GM10266 (cell line): ENCODE measurements around the gene MYH11.

ENCODE experiments used
- DNase-seq: peaks from one replicate; pipeline ENCODE4 v3.0.0; 2012; ENCODE audit errors: extremely low spot score
- CTCF ChIP-seq: IDR thresholded peaks from 2 replicates; pipeline ENCODE4 v1.5.1; 2012; ENCODE audit warnings: mild to moderate bottlenecking, low read depth; ENCODE audit not compliant: control insufficient read depth, insufficient read depth; ENCODE audit errors: missing control alignments

Gene MYH11

GRCh38 chr16:15856901-15857698, at the start of gene MYH11:
Gene MYH11 (minus strand): TSS chr16:15857028. CDS start chr16:15838252, 18,776 bp downstream.
- no peak for DNase-seq
- TF ChIP-seq CTCF = no peak

DNA sequence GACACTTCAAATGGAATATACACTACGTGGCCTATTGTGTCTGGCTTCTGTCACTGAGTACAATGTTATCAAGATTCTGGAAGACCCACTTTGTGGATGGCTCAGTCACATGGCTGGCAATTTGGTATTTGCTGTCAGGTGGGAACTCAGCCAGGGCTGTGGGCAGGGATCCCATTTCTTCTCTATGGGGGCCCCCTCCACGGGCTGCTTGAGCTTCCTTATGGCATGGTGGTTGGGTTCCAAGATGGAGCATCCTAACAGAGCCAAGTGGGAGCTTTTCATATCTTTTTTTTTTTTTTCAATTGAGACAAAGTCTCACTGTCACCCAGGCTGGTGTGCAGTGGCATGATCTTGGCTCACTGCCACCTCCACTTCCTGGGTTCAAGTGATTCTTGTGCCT, 49.6 kb upstream of the MYH11 start:
- TF ChIP-seq CTCF = no peak
- no peak for DNase-seq

GRCh38 chr16:15903960-15904359, 47.1 kb upstream of the MYH11 start:
- no peak for TF ChIP-seq CTCF

GRCh38 chr16:15900901-15901500, 44.2 kb upstream of the MYH11 start:
- DNase-seq = no peak
- no peak for TF ChIP-seq CTCF

More at GRCh38 chr16:15903960-15904359, 47.1 kb upstream of the MYH11 start:
- no peak for DNase-seq

- no peak for TF ChIP-seq CTCF
- no peak for DNase-seq
Observed at GRCh38 chr16:15900357-15900756, 43.5 kb upstream of the MYH11 start.

GRCh38 chr16:15899538-15900100, 42.8 kb upstream of the MYH11 start:
- DNase-seq = peak; percentile 37
- no peak for TF ChIP-seq CTCF

DNA sequence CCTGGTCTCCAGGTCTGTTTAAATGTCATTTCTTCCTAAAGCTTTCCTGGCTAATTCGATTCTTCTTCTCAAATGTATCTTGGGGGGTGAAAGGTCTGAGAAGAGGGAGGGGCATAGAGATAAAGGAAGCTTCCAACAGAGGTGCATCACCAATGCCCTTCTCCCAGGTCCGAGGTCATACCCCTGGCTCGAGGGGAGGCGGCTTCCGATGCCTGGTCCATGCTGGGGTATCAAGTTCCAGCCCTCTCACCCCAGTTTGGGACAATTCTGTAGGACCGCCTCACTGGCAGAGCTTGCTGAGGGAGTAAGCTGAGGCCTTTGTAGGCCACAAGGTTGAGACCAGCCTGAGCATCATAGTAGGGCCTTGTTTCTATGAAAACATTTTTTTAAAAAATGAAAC, 41.8 kb upstream of the MYH11 start:
- DNase-seq = no peak
- TF ChIP-seq CTCF = no peak
